Thymus (tissue), 11 donors: ENCODE results near the gene TAOK3. TPM values are rescaled to one million over a fixed set of nuclear protein-coding genes. Genes with fewer than 3 reads are reported as not detected.

ENCODE experiments used
- DNase-seq, 9 donors: peaks; one replicate each; pipeline ENCODE4 v3.0.0-alpha.2; 2013; ENCODE audit warnings: low spot score in 9 of 9, low read depth in 6 of 9, missing footprints in 1 of 9
- H3K27ac ChIP-seq, 2 donors: one replicate each; pipeline ENCODE4 v1.5.1; 2013; ENCODE audit warnings: control low read depth in 1 of 2, low read depth in 1 of 2, low read length in 1 of 2, mild to moderate bottlenecking in 1 of 2, moderate library complexity in 1 of 2
- H3K27me3 ChIP-seq, 2 donors: one replicate each; pipeline ENCODE4 v1.5.1; 2013; ENCODE audit warnings: low read length in 1 of 2; ENCODE audit not compliant: control insufficient read depth in 2 of 2, insufficient read depth in 1 of 2
- H3K36me3 ChIP-seq, 2 donors: one replicate each; pipeline ENCODE4 v1.5.1; 2013; ENCODE audit warnings: low read length in 1 of 2, mild to moderate bottlenecking in 1 of 2, moderate library complexity in 1 of 2; ENCODE audit not compliant: control insufficient read depth in 2 of 2, insufficient read depth in 2 of 2
- H3K4me1 ChIP-seq, 2 donors: one replicate each; pipeline ENCODE4 v1.5.1; 2013; ENCODE audit warnings: low read length in 2 of 2; ENCODE audit not compliant: control insufficient read depth in 2 of 2, insufficient read depth in 2 of 2
- H3K4me3 ChIP-seq, 2 donors: one replicate each; pipeline ENCODE4 v1.5.1; 2013; ENCODE audit warnings: low read length in 2 of 2, control low read depth in 1 of 2, mild to moderate bottlenecking in 1 of 2
- H3K9me3 ChIP-seq, 2 donors: one replicate each; pipeline ENCODE4 v1.5.1; 2013; ENCODE audit warnings: low read length in 1 of 2, mild to moderate bottlenecking in 1 of 2; ENCODE audit not compliant: control insufficient read depth in 2 of 2, insufficient read depth in 1 of 2
- WGBS: extraction: QIAGEN DNeasy Blood & Tissue Kit; methylation state at CpG from one replicate; pipeline ENCODE4 v1.1.7; 2013; 5-methylcytosine and 5-hydroxymethylcytosine counted together
- polyA plus RNA-seq: library from polyadenylated mRNA; stranded (reverse); fragments of 200-250 nt; gene quantifications from one replicate; pipeline ENCODE4 v1.2.3, GENCODE V29; 2013
- total RNA-seq: library from RNA; stranded (reverse); fragments of 120-200 nt; gene quantifications from one replicate; pipeline ENCODE4 v1.2.4, GENCODE V29; 2013
- donor health status: healthy.

The TAOK3 gene
- total and polyA plus RNA-seq, 2 donors = 16.8 to 35.4 TPM

DNA sequence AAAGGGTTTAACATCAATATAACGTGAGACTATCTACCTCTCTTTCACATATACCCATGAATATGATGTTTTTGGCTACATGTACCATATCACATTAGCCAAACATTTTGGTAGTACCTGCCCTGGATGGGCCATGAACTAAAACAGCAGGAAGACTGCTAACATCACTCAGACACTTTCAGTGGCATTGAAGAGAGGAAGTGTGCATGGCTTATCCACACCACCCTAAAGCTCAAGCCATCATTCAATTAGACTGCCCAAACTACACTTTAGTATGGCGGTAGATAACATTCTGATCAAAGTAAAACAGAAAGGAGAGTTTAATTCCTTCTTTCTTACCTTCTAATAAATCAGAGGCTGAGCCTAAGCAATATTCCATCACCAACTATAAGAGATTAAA lies 133.8 kb downstream of the TAOK3 start:
- WGBS = over 99% methylated on average over 2 of the region's 2 CpGs
- Histone ChIP-seq H3K9me3 (no peaks in the 10 kb centered on the region), H3K4me1 (no peaks in the 10 kb centered on the region), H3K27ac (no peak overlapping the region), H3K4me3 (no peak overlapping the region), H3K27me3 (no peaks in the 10 kb centered on the region), H3K36me3 (peaks cover 11 to 22% of the 10 kb centered on the region in 2 donors)
- no peak for DNase-seq

- Histone ChIP-seq H3K36me3 (peaks cover 11 to 21% of the 10 kb centered on the region in 2 donors), H3K27me3 (no peaks in the 10 kb centered on the region), H3K27ac (no peak overlapping the region), H3K4me3 (no peak overlapping the region), H3K4me1 (no peaks in the 10 kb centered on the region), H3K9me3 (no peaks in the 10 kb centered on the region)
- no peak for DNase-seq
- WGBS = 62% methylated on average over 1 of the region's 1 CpG
Observed at GRCh38 chr12:118237908-118238307, 134.8 kb downstream of the TAOK3 start.

GRCh38 chr12:118237052-118237665 lies 135.5 kb downstream of the TAOK3 start:
- Histone ChIP-seq H3K27ac (no peak overlapping the region), H3K4me1 (no peaks in the 10 kb centered on the region), H3K27me3 (no peaks in the 10 kb centered on the region), H3K36me3 (peaks cover 11 to 21% of the 10 kb centered on the region in 2 donors), H3K4me3 (no peak overlapping the region), H3K9me3 (no peaks in the 10 kb centered on the region)
- peak in 1 of 9 donors; percentile 1 for DNase-seq
- WGBS = 40% methylated on average over 1 of the region's 1 CpG

DNA sequence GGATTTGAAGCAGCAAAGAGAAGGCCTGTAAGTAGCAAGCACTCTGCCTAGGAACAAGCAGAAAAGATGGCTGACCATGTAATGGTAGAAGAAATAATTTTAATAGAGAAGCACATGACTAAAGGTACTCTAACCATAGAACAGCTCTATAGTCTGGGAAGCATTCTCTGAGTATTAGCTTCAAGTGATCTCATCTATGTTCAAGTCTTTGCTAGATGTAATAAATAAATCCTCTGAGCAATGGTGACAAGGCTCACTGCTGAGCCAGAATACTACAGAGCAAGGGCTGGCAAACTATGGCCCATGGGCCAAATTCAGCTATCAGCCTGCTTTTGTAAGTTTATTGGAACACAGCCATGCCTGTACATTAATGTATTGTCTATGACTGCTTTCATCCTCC lies 152.0 kb downstream of the TAOK3 start:
- Histone ChIP-seq H3K4me1 (no peaks in the 10 kb centered on the region), H3K27ac (no peak overlapping the region), H3K27me3 (no peaks in the 10 kb centered on the region), H3K36me3 (peaks cover 3 to 4% of the 10 kb centered on the region in 2 donors), H3K9me3 (no peaks in the 10 kb centered on the region), H3K4me3 (no peak overlapping the region)
- no peak for DNase-seq

DNA sequence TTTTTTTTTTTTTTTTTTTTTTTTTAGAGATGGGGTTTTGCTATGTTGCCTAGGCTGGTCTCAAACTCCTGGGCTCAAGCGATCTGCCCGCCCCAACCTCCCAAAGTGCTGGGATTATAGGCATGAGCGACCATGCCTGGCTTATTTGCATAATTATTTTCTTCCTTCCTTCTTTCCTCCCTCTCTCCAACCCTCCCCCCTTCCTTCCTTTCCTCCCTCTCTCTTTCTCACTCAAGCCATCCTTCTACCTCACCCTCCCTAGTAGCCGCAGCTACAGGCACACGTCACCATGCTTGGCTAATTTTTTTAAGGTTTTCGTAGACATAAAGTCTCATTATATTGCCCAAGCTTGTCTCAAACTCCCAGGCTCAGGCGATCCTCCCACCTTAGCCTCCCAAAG lies 152.9 kb downstream of the TAOK3 start:
- no peak for DNase-seq
- no peak overlapping the region for H3K27ac ChIP-seq
- peaks cover 3% of the 10 kb centered on the region in 2 donors for H3K36me3 ChIP-seq
- H3K9me3 ChIP-seq = no peaks in the 10 kb centered on the region
- 99% methylated on average over 7 of the region's 7 CpGs for WGBS
- H3K27me3 ChIP-seq = no peaks in the 10 kb centered on the region
- H3K4me1 ChIP-seq = no peaks in the 10 kb centered on the region
- no peak overlapping the region for H3K4me3 ChIP-seq

GRCh38 chr12:118219106-118219505 lies 153.6 kb downstream of the TAOK3 start:
- 98% methylated on average over 5 of the region's 5 CpGs for WGBS
- H3K4me1 ChIP-seq = no peaks in the 10 kb centered on the region
- H3K36me3 ChIP-seq = peaks cover 0 to 3% of the 10 kb centered on the region in 2 donors
- no peaks in the 10 kb centered on the region for H3K27me3 ChIP-seq
- no peak overlapping the region for H3K4me3 ChIP-seq
- no peaks in the 10 kb centered on the region for H3K9me3 ChIP-seq
- DNase-seq = no peak
- H3K27ac ChIP-seq = no peak overlapping the region

DNA sequence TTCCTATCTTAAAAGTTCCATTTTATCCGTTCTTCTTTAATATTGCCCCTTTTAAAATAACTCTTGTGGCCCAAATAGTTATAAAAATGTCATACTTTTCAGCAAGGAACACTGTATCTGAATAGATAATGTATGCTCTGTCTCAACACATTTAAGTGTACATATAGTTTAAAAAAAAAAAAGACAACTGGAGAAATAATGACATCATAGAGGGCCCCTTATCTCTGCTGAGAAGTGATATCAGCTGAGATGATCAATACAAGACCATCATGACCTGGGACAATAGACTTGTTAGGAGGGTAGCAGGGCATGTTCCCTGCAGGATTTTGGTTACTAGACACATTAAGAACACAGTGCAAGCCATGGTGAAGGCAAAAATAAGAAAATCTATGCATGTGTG lies 159.3 kb downstream of the TAOK3 start:
- Histone ChIP-seq H3K4me1 (no peaks in the 10 kb centered on the region), H3K36me3 (peaks cover 3 to 5% of the 10 kb centered on the region in 2 donors), H3K4me3 (no peak overlapping the region), H3K9me3 (no peaks in the 10 kb centered on the region), H3K27me3 (no peaks in the 10 kb centered on the region), H3K27ac (no peak overlapping the region)
- DNase-seq = no peak
- WGBS = 100% methylated on average over 1 of the region's 1 CpG

- no peaks in the 10 kb centered on the region for H3K27me3 ChIP-seq
- no peak overlapping the region for H3K4me3 ChIP-seq
- no peak overlapping the region for H3K27ac ChIP-seq
- H3K36me3 ChIP-seq = peaks cover 3 to 5% of the 10 kb centered on the region in 2 donors
- WGBS = 97% methylated on average over 2 of the region's 2 CpGs
- H3K9me3 ChIP-seq = no peaks in the 10 kb centered on the region
- no peak for DNase-seq
- H3K4me1 ChIP-seq = no peaks in the 10 kb centered on the region
Observed at GRCh38 chr12:118212606-118213005, 160.1 kb downstream of the TAOK3 start.

- no peaks in the 10 kb centered on the region for H3K4me1 ChIP-seq
- H3K27ac ChIP-seq = no peak overlapping the region
- WGBS = 92% methylated on average over 3 of the region's 3 CpGs
- no peaks in the 10 kb centered on the region for H3K9me3 ChIP-seq
- DNase-seq = no peak
- no peaks in the 10 kb centered on the region for H3K27me3 ChIP-seq
- no peak overlapping the region for H3K4me3 ChIP-seq
- H3K36me3 ChIP-seq = peaks cover 0 to 2% of the 10 kb centered on the region in 2 donors
Observed at GRCh38 chr12:118206107-118206412, 166.6 kb downstream of the TAOK3 start.

DNA sequence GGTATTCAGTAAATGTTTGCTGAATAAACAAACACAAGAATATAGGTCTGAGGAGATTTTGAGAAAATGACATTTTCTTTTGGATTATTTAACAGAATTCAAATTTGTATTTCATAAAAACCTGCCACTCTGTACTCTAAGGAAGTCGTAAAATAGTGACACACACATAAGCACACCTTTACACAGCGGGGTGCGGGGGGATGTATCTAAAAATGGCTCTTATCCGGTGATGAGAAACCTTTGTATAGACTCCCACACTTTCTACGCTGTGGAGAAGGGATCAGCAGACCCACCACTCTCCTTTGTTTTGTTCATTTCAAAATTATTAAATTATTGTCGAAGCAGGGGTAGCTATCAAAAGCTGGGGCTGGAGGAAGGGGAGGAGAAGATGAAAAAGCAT lies 178.7 kb downstream of the TAOK3 start:
- Histone ChIP-seq H3K4me1 (no peaks in the 10 kb centered on the region), H3K27me3 (no peaks in the 10 kb centered on the region), H3K9me3 (no peaks in the 10 kb centered on the region), H3K27ac (no peak overlapping the region), H3K4me3 (no peak overlapping the region), H3K36me3 (peaks cover 11 to 19% of the 10 kb centered on the region in 2 donors)
- 98% methylated on average over 6 of the region's 6 CpGs for WGBS
- no peak for DNase-seq
